Naive thymus-derived CD4-positive, alpha-beta T cell (primary cell): ENCODE measurements around the gene OR2G3. TPM values are rescaled to one million over a fixed set of nuclear protein-coding genes. Genes with fewer than 3 reads are reported as not detected.

Experiments
- ATAC-seq: fragments of 150-1000 bp; cut with Tn5 transposase; 2 replicates; pipeline ENCODE4 v1.10.0; 2021; ENCODE audit warnings: mild to moderate bottlenecking, moderate library complexity
- CTCF ChIA-PET: fragments of 350-600 bp; sonication (Branson Sonifier 250); formaldehyde crosslinking; loops from one replicate; lab custom pipeline; 2021; ENCODE audit warnings: antibody characterized with exemption; lab: Charles Lee
- POLR2A ChIA-PET: fragments of 350-600 bp; sonication (Branson Sonifier 250); formaldehyde crosslinking; loops from one replicate; lab custom pipeline; 2021; ENCODE audit warnings: antibody characterized with exemption, inconsistent platforms; lab: Charles Lee
- DNase-seq, 9 donors: peaks; one replicate each; pipeline versions ENCODE4 v3.0.0 to v3.0.0-alpha.2; 2020 to 2022; ENCODE audit warnings: mixed read lengths in 1 of 9
- H3K27ac ChIP-seq: one replicate; pipeline ENCODE4 v1.7.0; 2013; ENCODE audit warnings: mild to moderate bottlenecking, low read depth, low read length, moderate library complexity
- H3K27me3 ChIP-seq, 2 donors: one replicate each; pipeline ENCODE4 v1.7.0; 2013; ENCODE audit warnings: low read length in 2 of 2, mild to moderate bottlenecking in 2 of 2, moderate library complexity in 2 of 2; ENCODE audit not compliant: control insufficient read depth in 2 of 2, insufficient read depth in 2 of 2
- H3K36me3 ChIP-seq, 3 experiments: 1 replicate in 2 of 3; 2 replicates in 1 of 3; pipeline ENCODE4 v1.7.0; 2013; ENCODE audit warnings: low read length in 3 of 3, mild to moderate bottlenecking in 3 of 3, moderate library complexity in 1 of 3; ENCODE audit not compliant: insufficient read depth in 3 of 3, control insufficient read depth in 2 of 3
- H3K4me1 ChIP-seq, 2 donors: one replicate each; pipeline ENCODE4 v1.7.0; 2013; ENCODE audit warnings: low read length in 2 of 2, mild to moderate bottlenecking in 2 of 2, moderate library complexity in 1 of 2; ENCODE audit not compliant: control insufficient read depth in 2 of 2, insufficient read depth in 2 of 2
- H3K4me3 ChIP-seq: 2 replicates; pipeline ENCODE4 v1.7.0; 2013; ENCODE audit warnings: mild to moderate bottlenecking, low read length
- H3K9me3 ChIP-seq, 3 experiments: 1 replicate in 2 of 3; 2 replicates in 1 of 3; pipeline ENCODE4 v1.7.0; 2013; ENCODE audit warnings: low read length in 3 of 3; ENCODE audit not compliant: control insufficient read depth in 2 of 3
- H3K27ac Mint-ChIP-seq, 9 donors: one replicate each; pipeline ENCODE4 v1.8.0; 2020 to 2022; ENCODE audit warnings: mixed read lengths in 9 of 9, mild to moderate bottlenecking in 8 of 9, moderate library complexity in 5 of 9, inconsistent platforms in 2 of 9
- H3K27me3 Mint-ChIP-seq, 5 donors: one replicate each; pipeline ENCODE4 v1.8.0; 2021 to 2022; ENCODE audit warnings: mixed read lengths in 5 of 5, mild to moderate bottlenecking in 1 of 5
- H3K36me3 Mint-ChIP-seq, 5 donors: one replicate each; pipeline ENCODE4 v1.8.0; 2020 to 2022; ENCODE audit warnings: mixed read lengths in 5 of 5, mild to moderate bottlenecking in 3 of 5, inconsistent platforms in 1 of 5
- H3K4me1 Mint-ChIP-seq, 7 donors: one replicate each; pipeline ENCODE4 v1.8.0; 2020 to 2022; ENCODE audit warnings: mixed read lengths in 7 of 7, mild to moderate bottlenecking in 3 of 7, inconsistent platforms in 1 of 7
- H3K4me3 Mint-ChIP-seq, 10 donors: one replicate each; pipeline ENCODE4 v1.8.0; 2020 to 2022; ENCODE audit warnings: mild to moderate bottlenecking in 10 of 10, mixed read lengths in 10 of 10, moderate library complexity in 6 of 10, inconsistent platforms in 2 of 10
- H3K9me3 Mint-ChIP-seq, 11 donors: one replicate each; pipeline ENCODE4 v1.8.0; 2020 to 2022; ENCODE audit warnings: mixed read lengths in 11 of 11, mild to moderate bottlenecking in 4 of 11, inconsistent platforms in 1 of 11, moderate library complexity in 1 of 11
- intact Hi-C, 2 donors: fragments of 100-400 bp; cut with micrococcal nuclease; formaldehyde crosslinking; loops; one replicate each; pipeline ENCODE4 v1.15.1; 2023
- polyA plus RNA-seq, 2 donors: library from polyadenylated mRNA; unstranded; fragments of 300-500 nt; fragmentation: Illumina TruSeq; gene quantifications; one replicate each; pipeline ENCODE4 v1.2.3, GENCODE V29; 2021
- total RNA-seq, 6 experiments: library from RNA in 5 of 6; stranded (reverse) in 5 of 6; gene quantifications; 1 replicate in 5 of 6; 2 replicates in 1 of 6; pipeline ENCODE4 v1.2.3 and lab custom pipeline; 2021 to 2026

OR2G3 gene
- total and polyA plus RNA-seq, 7 experiments from 2014 or later = not detected

DNA sequence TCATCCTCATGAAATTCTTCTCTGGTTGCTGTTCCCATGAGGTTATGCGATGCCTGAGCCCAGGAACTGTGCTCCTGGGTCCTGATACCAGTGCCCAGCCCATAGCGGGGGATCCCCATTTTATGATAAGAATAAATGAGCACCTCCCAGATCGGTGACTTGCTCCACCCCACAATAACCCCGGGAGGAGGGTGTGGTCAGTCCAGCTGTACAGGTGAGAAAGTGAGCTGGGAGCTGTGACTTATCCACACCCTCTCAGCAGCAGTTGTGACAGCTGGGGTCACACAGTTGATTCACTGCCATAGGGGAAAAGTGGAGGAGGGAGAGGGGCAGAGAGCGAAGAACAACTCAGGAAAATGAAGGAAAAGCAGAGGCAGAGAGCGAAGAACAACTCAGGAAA, 33.4 kb downstream of the OR2G3 start:
- H3K4me3 ChIP-seq = no peak overlapping the region
- Mint-ChIP-seq H3K9me3 (peaks cover 0 to 23% (median 8%) of the 10 kb centered on the region in 11 donors), H3K36me3 (no peaks in the 10 kb centered on the region), H3K27ac (no peak overlapping the region), H3K4me1 (peaks cover 0 to 8% (median 0%) of the 10 kb centered on the region in 7 donors), H3K4me3 (peak overlapping the region in 8 of 10 donors; percentile 6 to 50 (median 28)), H3K27me3 (peaks cover 13 to 62% (median 46%) of the 10 kb centered on the region in 5 donors)
- ChIA-PET CTCF (no interaction called here), POLR2A (no interaction called here)
- H3K36me3 ChIP-seq = no peaks in the 10 kb centered on the region
- no peak overlapping the region for H3K27ac ChIP-seq
- no peaks in the 10 kb centered on the region for H3K4me1 ChIP-seq
- H3K9me3 ChIP-seq = no peaks in the 10 kb centered on the region
- H3K27me3 ChIP-seq = no peaks in the 10 kb centered on the region
- DNase-seq (no peak), ATAC-seq (no peak)
- intact Hi-C loops = no loop called here

GRCh38 chr1:247639381-247639981, 34.1 kb downstream of the OR2G3 start:
- Histone ChIP-seq H3K4me3 (no peak overlapping the region), H3K27ac (no peak overlapping the region), H3K9me3 (no peaks in the 10 kb centered on the region), H3K4me1 (no peaks in the 10 kb centered on the region), H3K27me3 (no peaks in the 10 kb centered on the region), H3K36me3 (no peaks in the 10 kb centered on the region)
- ATAC-seq = peak; percentile 85
- Mint-ChIP-seq H3K36me3 (no peaks in the 10 kb centered on the region), H3K27ac (no peak overlapping the region), H3K9me3 (peaks cover 0 to 20% (median 8%) of the 10 kb centered on the region in 11 donors), H3K27me3 (peaks cover 13 to 60% (median 46%) of the 10 kb centered on the region in 5 donors), H3K4me1 (peaks cover 0 to 8% (median 0%) of the 10 kb centered on the region in 7 donors), H3K4me3 (peak overlapping the region in 4 of 10 donors; percentile 23 to 58 (median 31))
- CTCF ChIA-PET = no interaction called here
- POLR2A ChIA-PET = no interaction called here
- DNase-seq = peak in 8 of 9 donors; percentile 2 to 51 (median 14)
- intact Hi-C loops = no loop called here

DNA sequence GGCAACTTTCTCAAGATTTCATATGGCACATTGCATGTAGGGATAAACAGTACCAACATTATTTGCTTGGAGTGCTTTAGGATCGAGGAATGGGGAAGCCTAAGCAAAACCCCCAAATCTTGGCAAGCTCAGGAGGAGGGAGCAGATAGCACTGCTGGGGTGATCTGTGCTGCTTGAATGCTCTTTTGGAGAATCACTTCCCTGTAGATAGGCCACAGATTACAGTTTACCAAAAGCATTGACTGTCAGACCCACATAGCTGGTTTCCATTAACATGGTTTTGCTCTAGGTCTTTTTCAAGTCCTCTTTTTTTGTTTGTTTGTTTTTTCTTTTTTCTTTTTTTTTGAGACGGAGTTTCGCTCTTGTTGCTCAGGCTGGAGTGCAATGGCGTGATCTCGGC, 37.4 kb downstream of the OR2G3 start:
- no peak for DNase-seq
- Histone ChIP-seq H3K27ac (no peak overlapping the region), H3K27me3 (no peaks in the 10 kb centered on the region), H3K4me1 (no peaks in the 10 kb centered on the region), H3K36me3 (no peaks in the 10 kb centered on the region), H3K4me3 (no peak overlapping the region), H3K9me3 (no peaks in the 10 kb centered on the region)
- intact Hi-C loops = no loop called here
- Mint-ChIP-seq H3K9me3 (peaks cover 0 to 19% (median 5%) of the 10 kb centered on the region in 11 donors), H3K4me3 (no peak overlapping the region), H3K27me3 (peaks cover 11 to 39% (median 31%) of the 10 kb centered on the region in 5 donors), H3K36me3 (no peaks in the 10 kb centered on the region), H3K4me1 (peaks cover 0 to 8% (median 0%) of the 10 kb centered on the region in 7 donors), H3K27ac (no peak overlapping the region)
- CTCF ChIA-PET = no interaction called here
- no peak for ATAC-seq
- POLR2A ChIA-PET = no interaction called here

- H3K9me3 Mint-ChIP-seq = peaks cover 0 to 1% (median 0%) of the 10 kb centered on the region in 11 donors
- peak; percentile 49 for ATAC-seq
- no peaks in the 10 kb centered on the region for H3K27me3 ChIP-seq
- H3K4me3 ChIP-seq = no peak overlapping the region
- peaks cover 0 to 10% (median 5%) of the 10 kb centered on the region in 5 donors for H3K27me3 Mint-ChIP-seq
- ChIA-PET POLR2A (no interaction called here), CTCF (no interaction called here)
- no peaks in the 10 kb centered on the region for H3K9me3 ChIP-seq
- no peaks in the 10 kb centered on the region for H3K4me1 Mint-ChIP-seq
- no peak for DNase-seq
- intact Hi-C loops = no loop called here
- no peaks in the 10 kb centered on the region for H3K36me3 Mint-ChIP-seq
- no peaks in the 10 kb centered on the region for H3K36me3 ChIP-seq
- H3K4me1 ChIP-seq = no peaks in the 10 kb centered on the region
- H3K27ac ChIP-seq = no peak overlapping the region
- H3K4me3 Mint-ChIP-seq = no peak overlapping the region
- no peak overlapping the region for H3K27ac Mint-ChIP-seq
Measured at GRCh38 chr1:247646867-247647266, 41.5 kb downstream of the OR2G3 start.

GRCh38 chr1:247647864-247648263, 42.5 kb downstream of the OR2G3 start:
- no peak for DNase-seq
- POLR2A ChIA-PET = no interaction called here
- ATAC-seq = no peak
- H3K9me3 Mint-ChIP-seq = peaks cover 0 to 1% (median 0%) of the 10 kb centered on the region in 11 donors
- Histone ChIP-seq H3K4me3 (no peak overlapping the region), H3K4me1 (no peaks in the 10 kb centered on the region), H3K36me3 (no peaks in the 10 kb centered on the region), H3K27me3 (no peaks in the 10 kb centered on the region), H3K27ac (no peak overlapping the region), H3K9me3 (no peaks in the 10 kb centered on the region)
- CTCF ChIA-PET = no interaction called here
- no peaks in the 10 kb centered on the region for H3K36me3 Mint-ChIP-seq
- no peaks in the 10 kb centered on the region for H3K4me1 Mint-ChIP-seq
- no peak overlapping the region for H3K27ac Mint-ChIP-seq
- no peak overlapping the region for H3K4me3 Mint-ChIP-seq
- intact Hi-C loops = no loop called here
- peaks cover 0 to 7% (median 0%) of the 10 kb centered on the region in 5 donors for H3K27me3 Mint-ChIP-seq

- ATAC-seq (no peak), DNase-seq (no peak)
- Mint-ChIP-seq H3K36me3 (no peaks in the 10 kb centered on the region), H3K4me1 (no peaks in the 10 kb centered on the region), H3K27ac (no peak overlapping the region), H3K9me3 (peaks cover 0 to 1% (median 0%) of the 10 kb centered on the region in 11 donors), H3K27me3 (peaks cover 0 to 12% (median 6%) of the 10 kb centered on the region in 5 donors), H3K4me3 (no peak overlapping the region)
- Histone ChIP-seq H3K4me3 (no peak overlapping the region), H3K4me1 (no peaks in the 10 kb centered on the region), H3K9me3 (no peaks in the 10 kb centered on the region), H3K36me3 (no peaks in the 10 kb centered on the region), H3K27ac (no peak overlapping the region), H3K27me3 (no peaks in the 10 kb centered on the region)
- ChIA-PET POLR2A (no interaction called here), CTCF (no interaction called here)
- intact Hi-C loops = no loop called here
Measured at GRCh38 chr1:247653040-247653439, 47.7 kb downstream of the OR2G3 start.
